GM18508 (cell line): Measurements from ENCODE around the gene PRPF8.
"Not testable (repeated sequence)": the region's sequence is repeated elsewhere in the genome, so short reads cannot be mapped to it uniquely, and the experiment has no call there.

Experiments
- ATAC-seq: cut with Tn5 transposase; IDR thresholded peaks from one replicate; pipeline ENCODE4 v1.9.1; 2021; ENCODE audit warnings: moderate number of reproducible peaks; ENCODE audit not compliant: insufficient read depth, unreplicated experiment

PRPF8 gene

DNA sequence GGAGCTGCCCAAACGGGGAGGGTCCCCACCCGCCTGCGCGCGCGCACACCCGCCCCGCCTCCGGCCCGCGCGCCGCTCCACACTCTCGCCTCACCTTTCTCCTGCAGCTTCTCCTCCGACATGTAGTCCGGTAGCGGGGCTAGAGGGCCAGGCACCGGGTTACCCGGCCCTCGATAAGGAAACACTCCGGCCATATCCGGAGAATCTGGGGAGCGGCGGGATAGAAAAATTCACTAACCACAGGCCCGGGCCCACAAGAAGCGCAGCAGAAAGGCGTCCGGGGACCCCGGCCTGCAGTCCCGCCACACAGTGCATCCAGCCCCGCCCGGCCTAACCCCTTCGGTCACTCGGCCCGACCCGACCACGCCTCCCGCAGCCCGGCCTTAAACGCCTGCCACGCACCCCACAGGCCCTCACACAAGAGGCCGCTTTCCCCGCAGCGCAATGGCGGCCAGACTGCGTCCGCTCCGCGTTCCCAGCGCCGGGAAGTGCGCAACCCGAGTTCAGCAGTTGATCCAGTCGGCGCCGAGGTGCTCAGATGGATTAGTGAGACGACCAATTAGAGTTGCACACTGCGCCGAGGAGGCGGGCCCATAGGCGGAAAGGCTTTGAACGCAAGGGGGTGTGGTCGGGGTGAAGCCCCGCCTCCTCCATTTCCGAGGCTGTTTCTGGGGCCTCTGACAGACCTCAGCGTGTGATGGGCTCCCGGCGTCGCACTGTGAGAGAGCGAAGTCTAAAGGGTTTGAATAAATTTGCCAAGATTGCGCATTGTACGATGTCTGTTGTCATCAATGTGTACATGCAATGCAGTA is at the start of gene PRPF8:
Gene PRPF8 (minus strand): TSS at position 490 of the 812 bp plus-strand sequence. CDS start 296 bp downstream, at position 194.
- ATAC-seq = peak; percentile 80

DNA sequence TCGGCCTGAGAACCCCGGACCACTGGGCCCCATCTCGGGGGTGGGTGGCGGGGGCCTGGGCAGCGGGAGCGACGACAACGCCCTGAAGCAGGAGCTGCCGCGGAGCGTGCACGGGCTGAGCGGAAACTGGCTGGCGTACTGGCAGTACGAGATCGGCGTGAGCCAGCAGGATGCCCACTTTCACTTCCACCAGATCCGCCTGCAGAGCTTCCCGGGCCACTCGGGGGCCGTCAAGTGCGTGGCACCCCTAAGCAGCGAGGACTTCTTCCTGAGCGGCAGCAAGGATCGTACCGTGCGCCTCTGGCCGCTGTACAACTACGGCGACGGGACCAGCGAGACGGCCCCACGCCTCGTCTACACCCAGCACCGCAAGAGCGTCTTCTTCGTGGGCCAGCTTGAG is 49.1 kb upstream of the PRPF8 start:
- no peak for ATAC-seq

DNA sequence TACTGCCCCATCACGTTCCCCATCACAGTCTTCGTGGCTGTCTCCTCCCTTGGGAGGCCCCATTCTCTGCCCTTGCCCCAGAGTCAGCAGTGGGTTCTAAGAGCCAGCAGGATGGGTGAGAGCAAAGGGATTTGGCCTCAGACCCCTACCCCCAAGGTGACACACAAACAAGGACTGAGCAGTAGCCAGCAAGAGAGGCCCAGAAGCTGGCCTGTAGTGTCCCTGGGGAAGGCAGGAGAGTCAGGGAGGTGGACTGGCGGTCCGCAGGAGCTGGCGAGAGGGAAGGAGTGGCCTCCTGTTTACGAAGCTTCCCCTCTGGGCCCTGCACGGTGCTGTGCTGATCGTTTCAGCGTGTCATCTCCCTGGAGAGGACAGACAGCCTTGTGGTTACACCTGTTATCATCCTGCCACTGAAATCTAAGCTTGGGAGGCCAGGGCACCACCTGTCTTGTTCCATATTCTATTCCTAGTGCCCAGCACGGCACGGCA is 48.2 kb upstream of the PRPF8 start:
- no peak for ATAC-seq

DNA sequence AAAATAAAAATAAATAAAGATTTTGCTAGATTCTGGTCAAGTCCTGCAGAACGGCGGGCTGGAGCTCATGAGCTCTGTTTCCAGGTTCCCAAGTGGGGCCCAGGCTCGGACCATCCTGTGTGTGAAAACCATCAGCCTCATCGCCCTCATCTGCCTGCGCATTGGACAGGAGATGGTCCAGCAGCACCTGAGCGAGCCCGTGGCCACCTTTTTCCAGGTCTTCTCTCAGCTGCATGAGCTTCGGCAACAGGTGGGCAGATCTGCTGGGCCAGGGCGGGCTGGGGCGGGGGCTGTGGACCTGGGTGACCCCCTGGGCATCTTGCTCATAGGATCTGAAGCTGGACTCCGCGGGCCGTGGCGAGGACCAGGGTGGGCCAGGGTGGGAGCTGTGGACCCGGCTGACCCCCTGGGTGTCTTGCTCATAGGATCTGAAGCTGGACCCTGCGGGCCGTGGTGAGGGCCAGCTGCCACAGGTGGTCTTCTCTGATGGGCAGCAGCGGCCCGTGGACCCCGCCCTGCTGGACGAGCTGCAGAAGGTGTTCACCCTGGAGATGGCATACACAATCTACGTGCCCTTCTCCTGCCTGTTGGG is 47.7 kb upstream of the PRPF8 start:
- ATAC-seq = no peak

DNA sequence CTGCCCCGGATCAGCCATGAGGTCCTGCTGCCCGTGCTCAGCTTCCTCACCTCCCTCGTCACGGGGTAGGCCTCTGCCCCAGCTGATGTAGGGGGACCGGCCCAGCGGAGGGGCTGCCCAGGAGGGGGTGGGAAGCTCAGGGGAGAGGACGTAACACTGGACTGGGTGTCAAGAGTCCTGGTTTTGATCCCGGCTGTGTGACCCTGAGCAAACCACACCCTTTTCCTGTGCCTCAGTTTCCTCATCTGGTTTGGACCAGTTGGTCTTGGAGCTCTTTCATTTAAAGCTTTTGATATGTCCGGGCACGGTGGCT is 46.5 kb upstream of the PRPF8 start:
- no peak for ATAC-seq

DNA sequence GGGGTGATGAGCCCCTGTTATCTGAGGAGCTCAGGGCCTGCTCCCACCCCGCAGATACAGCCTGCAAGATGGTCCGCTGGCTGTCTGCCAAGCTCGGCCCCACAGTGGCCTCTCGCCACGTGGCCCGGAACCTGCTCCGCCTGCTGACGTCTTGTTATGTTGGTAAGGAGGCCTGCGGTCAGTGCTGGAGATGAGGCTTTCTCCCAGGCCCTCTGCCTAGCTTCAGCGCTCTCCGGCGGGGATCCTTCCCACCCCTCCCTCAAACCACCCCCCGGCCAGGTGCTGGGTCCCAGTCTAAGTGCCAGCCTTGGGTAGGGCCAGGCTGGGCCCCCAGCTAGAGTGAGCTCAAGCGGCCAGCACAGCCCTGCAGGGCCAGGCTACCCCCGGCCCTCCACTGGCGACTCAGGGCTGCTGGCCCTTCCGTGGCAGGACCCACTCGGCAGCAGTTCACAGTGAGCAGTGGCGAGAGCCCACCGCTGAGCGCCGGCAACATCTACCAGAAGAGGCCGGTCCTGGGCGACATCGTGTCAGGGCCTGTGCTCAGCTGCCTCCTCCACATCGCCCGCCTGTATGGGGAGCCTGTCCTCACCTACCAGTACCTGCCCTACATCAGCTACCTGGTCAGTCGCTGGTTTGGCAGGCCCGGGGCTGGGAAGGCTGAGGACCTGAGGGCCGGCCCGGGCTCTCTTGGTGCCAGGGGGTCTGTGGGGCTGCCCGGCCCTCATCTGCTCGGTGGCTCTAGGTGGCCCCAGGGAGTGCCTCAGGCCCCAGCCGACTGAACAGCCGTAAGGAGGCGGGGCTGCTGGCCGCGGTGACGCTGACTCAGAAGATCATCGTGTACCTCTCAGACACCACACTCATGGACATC is 45.9 kb upstream of the PRPF8 start:
- no peak for ATAC-seq

DNA sequence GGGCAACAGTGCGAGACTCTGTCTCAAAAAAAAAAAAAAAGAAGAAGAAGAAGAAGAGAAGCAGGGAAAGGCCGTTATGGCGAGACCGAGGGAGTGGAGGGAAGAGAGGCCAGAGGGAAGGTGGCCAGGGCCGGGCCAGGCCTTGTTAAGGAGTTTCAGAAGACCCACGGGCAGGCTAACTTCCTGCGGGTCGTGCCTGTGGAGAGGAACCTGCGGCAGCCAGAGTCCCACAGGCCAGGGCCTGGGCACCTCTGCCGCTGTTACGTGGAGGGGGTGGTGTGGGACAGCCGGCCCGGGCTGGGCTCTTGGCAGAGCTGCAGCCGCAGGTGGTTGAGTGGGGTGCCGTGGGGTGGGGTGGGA is 45.3 kb upstream of the PRPF8 start:
- no peak for ATAC-seq

DNA sequence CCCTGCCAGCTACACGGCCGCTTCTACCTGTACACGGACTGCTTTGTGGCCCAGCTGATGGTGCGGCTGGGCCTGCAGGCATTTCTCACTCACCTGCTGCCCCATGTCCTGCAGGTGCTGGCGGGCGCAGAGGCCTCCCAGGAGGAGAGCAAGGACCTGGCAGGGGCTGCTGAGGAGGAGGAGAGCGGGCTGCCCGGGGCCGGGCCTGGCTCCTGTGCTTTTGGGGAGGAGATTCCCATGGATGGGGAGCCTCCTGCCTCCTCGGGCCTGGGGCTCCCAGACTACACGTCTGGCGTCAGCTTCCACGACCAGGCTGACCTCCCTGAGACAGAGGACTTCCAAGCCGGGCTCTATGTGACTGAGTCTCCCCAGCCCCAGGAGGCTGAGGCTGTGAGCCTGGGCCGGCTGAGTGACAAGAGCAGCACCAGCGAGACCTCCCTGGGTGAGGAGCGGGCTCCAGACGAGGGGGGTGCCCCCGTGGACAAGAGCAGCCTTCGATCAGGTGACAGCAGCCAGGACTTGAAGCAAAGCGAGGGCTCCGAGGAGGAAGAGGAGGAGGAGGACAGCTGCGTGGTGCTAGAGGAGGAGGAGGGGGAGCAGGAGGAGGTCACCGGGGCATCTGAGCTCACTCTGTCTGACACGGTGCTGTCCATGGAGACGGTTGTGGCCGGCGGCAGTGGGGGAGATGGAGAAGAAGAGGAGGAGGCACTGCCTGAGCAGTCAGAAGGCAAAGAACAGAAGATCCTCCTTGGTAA is 43.4 kb upstream of the PRPF8 start:
- ATAC-seq = no peak

DNA sequence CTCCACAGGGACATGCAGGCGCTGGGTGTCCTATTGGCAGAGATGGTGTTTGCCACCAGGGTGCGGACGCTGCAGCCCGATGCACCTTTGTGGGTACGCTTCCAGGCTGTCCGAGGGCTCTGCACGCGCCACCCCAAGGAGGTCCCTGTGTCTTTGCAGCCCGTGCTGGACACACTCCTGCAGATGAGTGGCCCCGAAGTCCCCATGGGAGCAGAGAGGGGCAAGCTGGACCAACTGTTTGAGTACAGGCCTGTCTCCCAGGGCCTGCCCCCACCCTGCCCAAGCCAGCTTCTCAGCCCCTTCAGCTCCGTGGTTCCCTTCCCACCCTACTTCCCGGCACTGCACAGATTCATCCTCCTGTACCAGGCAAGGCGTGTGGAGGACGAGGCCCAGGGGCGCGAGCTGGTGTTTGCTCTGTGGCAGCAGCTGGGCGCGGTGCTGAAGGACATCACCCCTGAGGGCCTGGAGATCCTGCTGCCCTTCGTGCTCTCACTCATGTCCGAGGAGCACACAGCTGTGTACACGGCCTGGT is 42.7 kb upstream of the PRPF8 start:
- no peak for ATAC-seq

DNA sequence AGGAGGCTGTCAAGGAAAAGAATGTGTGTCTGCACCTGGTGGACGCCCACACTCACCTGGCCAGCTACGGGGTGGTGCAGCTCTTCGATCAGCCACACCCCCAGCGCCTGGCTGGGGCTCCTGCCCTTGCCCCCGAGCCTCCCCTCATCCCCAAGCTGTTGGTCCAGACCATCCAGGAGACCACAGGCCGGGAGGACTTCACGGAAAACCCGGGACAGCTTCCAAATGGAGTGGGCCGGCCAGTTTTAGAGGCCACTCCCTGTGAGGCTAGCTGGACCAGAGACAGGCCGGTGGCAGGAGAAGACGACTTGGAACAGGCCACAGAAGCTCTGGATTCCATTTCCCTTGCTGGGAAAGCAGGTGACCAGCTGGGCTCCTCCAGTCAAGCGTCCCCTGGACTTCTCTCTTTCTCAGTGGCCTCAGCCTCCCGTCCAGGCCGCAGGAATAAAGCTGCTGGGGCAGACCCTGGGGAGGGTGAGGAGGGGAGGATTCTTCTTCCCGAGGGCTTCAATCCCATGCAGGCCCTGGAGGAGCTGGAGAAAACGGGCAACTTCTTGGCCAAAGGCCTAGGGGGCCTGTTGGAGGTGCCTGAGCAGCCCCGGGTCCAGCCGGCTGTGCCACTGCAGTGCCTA is 42.1 kb upstream of the PRPF8 start:
- ATAC-seq = no peak

DNA sequence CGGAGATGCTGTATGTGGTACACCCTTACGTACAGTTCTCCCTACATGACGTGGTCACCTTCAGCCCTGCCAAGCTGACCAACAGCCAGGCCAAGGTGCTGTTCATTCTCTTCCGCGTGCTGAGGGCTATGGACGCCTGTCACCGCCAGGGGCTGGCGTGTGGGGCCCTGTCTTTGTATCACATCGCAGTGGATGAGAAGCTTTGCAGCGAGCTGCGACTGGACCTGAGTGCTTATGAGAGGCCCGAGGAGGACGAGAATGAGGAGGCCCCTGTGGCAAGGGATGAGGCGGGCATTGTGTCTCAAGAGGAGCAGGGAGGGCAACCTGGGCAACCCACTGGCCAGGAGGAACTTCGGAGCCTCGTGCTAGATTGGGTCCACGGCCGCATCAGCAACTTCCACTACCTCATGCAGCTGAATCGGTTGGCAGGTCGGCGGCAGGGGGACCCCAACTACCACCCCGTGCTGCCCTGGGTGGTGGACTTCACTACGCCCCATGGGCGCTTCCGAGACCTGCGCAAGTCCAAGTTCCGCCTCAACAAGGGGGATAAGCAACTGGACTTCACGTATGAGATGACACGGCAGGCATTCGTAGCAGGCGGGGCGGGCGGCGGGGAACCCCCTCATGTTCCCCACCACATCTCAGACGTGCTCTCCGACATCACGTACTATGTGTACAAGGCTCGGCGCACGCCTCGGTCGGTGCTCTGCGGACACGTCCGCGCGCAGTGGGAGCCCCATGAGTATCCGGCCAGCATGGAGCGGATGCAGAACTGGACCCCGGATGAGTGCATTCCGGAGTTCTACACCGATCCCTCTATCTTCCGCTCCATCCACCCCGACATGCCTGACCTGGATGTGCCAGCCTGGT is 41.2 kb upstream of the PRPF8 start:
- ATAC-seq = no peak

DNA sequence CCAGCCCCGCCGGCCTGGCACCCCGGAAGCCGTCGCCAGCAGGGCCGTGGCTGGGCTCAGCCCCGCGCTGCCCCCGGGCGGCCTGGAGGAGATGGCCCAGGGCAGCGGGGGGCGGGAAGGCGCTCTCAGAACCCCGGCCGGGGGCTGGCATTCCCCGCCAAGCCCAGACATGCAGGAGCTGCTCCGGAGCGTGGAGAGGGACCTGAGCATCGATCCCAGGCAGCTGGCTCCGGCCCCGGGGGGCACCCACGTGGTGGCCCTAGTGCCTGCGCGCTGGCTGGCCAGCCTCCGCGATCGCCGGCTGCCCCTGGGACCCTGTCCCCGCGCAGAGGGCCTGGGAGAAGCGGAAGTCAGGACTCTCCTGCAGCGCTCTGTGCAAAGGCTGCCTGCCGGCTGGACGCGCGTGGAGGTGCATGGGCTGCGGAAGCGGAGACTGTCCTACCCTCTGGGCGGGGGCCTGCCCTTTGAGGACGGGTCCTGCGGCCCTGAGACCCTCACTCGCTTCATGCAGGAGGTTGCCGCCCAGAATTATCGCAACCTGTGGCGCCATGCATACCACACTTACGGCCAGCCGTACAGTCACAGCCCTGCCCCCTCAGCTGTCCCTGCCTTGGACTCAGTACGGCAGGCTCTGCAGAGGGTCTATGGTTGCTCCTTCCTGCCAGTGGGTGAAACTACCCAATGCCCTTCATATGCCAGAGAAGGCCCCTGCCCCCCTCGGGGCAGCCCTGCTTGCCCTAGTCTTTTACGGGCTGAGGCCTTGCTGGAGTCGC is 40.4 kb upstream of the PRPF8 start:
- no peak for ATAC-seq

DNA sequence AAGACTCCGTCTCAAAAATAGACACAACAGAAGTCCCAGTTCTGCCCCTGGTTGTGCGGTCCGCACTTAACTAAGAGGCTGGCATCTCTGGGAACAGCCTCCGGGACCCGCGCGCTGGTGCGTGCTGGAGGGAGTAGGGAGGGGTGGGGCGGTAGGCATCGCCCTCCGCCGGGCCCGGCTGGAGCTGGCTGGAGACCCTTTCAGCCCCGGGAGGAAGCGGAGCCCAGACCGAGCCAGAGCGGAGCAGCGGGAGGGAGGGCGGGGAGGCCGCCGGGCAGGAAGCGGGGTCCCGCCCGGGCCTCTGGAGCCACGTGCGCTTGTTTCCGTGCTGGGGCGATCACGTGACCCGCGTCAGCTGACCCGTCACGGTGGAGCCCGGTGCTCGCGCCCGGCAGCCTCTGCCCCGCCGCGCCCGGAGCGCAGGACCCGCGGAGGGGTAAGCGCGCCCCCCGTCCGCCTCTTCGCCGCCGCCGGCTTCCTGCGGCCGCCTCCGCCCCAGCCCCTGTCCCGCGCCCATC is 39.7 kb upstream of the PRPF8 start, which contains the start of gene WDR81:
Gene WDR81 (plus strand): TSS at position 354 of the 518 bp plus-strand sequence. CDS start 256 bp downstream, outside the sequence.
- ATAC-seq = no peak

DNA sequence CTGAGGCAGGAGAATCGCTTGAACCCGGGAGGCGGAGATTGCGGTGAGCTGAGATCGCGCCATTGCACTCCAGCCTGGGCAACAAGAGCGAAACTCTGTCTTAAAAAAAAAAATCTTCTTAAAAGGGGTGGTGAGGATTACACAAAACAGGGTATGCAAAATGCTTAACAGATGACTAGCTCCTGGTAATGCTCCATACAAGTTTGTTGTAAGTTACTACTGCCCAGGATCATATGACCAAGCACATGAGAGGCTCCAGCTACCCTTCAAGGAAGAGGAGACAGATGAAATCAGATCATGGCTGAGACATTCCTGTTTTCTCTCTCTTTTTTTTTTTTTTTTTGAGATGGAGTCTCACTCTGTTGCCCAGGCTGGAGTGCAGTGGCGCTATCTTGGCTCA is 37.4 kb upstream of the PRPF8 start:
- not testable (repeated sequence) for ATAC-seq

DNA sequence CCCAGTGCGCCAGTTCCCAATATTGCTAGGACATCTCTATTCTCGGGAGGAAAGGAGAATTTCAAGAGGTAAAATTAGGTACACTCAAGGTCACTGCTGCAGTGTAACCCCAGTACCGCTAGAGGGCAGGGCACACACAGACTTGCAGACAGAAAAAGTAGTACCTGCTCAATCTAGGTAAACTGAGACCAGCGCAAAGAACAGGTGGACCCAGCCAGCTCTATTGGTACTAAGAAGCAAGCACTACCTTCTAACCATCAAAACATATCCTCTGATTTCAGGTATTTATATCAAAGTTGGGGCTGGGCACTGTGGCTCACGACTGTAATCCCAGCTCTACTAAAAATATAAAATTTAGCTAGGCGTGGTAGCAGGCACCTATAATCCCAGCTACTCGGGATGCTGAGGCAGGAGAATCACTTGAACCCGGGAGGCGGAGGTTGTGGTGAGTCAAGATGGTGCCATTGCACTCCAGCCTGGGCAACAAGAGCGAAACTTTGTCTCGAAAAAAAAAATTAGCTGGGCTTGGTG is 36.3 kb upstream of the PRPF8 start:
- ATAC-seq = no peak

DNA sequence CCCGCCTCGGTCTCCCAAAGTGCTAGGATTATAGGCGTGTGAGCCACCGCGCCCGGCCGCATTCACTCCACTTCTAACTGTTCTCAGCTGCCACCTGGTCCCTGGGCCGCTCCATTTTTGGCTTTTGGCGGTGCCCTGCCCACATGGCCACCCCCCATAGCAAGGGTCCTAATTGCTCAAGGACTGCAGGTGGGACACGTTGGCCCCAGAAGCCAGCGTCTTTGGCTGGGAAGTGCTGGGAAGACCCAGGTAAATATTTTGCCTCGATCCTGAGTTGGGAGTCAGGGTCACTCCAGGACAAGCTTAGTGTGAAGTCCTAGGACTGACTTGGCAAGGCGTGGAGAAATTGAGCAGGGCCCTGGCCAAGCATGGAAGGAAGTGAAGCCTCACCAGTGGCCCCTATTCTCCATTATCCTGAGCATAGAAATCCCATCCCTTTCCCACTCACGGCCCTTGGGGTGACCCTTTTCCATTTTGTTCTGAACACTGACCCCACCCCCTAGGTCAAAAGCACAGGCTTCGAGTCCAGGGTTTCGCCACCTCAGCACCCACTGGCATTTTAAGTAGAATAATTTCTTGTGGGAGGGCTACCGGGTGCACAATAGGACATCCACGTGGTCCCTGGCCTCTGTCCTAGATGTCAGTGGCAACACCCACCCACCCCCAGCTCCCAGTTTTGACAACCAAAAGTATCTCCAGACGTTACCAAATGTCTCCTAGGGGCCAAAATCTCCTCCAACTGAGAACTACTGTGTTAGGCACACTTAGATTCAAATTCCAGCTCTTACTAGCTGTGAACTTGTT is 33.9 kb upstream of the PRPF8 start:
- no peak for ATAC-seq
